H54 (cell line): ENCODE data around the gene KATNB1.

Source experiments
- DNase-seq: peaks from one replicate; pipeline ENCODE4 v3.0.0; 2011; ENCODE audit warnings: low spot score, mixed read lengths; ENCODE audit not compliant: insufficient read length
- FAIRE-seq: peaks from 3 replicates; lab custom pipeline; 2011; peaks lifted over from hg19 to GRCh38; lab: Jason Lieb, UNC
- POLR2A ChIP-seq: IDR thresholded peaks from 2 replicates; pipeline ENCODE4 v1.6.1; 2011; ENCODE audit warnings: low read depth, mild to moderate bottlenecking, low read length

The KATNB1 gene

GRCh38 chr16:57747996-57748395 lies 12.4 kb downstream of the KATNB1 start:
- no peak for TF ChIP-seq POLR2A
- FAIRE-seq (no peak), DNase-seq (no peak)

- FAIRE-seq (no peak), DNase-seq (no peak)
Measured at GRCh38 chr16:57748596-57748995, 13.0 kb downstream of the KATNB1 start.

GRCh38 chr16:57749101-57749692 lies 13.6 kb downstream of the KATNB1 start:
- DNase-seq (no peak), FAIRE-seq (no peak)
- no peak for TF ChIP-seq POLR2A

More at GRCh38 chr16:57748596-57748995, 13.0 kb downstream of the KATNB1 start:
- TF ChIP-seq POLR2A = no peak

DNA sequence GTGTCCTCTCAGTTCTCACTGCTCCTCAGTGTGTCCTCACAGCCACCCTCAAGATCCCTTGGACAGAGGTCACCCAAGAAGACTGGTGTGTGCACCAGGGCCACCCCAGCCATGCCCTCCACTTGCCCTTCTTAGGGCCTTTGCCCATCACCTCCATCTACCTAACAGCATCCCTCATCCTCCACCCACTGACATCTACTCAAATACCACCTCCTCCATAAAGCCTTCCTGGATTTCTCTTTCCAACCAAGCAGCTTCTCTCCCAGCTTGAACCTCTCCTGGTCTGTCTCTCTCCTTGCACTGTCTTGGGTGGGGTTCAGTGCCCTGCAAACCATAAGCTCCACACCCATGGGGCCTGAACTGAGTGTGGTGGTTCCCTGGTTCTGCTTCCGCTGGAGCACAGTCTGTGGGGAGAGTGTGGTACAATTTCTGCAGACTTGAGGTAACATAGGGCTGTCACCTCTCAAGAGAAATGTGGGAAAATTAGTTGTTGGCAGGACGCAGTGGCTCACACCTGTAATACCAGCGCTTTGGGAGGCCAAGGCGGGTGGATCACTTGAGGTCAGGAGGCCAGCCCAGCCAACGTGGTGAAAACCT lies 14.4 kb downstream of the KATNB1 start:
- no peak for TF ChIP-seq POLR2A
- no peak for FAIRE-seq
- DNase-seq = no peak

- no peak for TF ChIP-seq POLR2A
- FAIRE-seq (no peak), DNase-seq (no peak)
Measured at GRCh38 chr16:57750796-57751538, 15.4 kb downstream of the KATNB1 start.

- DNase-seq (no peak), FAIRE-seq (no peak)
- TF ChIP-seq POLR2A = no peak
Measured at GRCh38 chr16:57751539-57752202, 16.1 kb downstream of the KATNB1 start.

- no peak for TF ChIP-seq POLR2A
- FAIRE-seq (no peak), DNase-seq (no peak)
Measured at GRCh38 chr16:57752203-57752580, 16.6 kb downstream of the KATNB1 start.

DNA sequence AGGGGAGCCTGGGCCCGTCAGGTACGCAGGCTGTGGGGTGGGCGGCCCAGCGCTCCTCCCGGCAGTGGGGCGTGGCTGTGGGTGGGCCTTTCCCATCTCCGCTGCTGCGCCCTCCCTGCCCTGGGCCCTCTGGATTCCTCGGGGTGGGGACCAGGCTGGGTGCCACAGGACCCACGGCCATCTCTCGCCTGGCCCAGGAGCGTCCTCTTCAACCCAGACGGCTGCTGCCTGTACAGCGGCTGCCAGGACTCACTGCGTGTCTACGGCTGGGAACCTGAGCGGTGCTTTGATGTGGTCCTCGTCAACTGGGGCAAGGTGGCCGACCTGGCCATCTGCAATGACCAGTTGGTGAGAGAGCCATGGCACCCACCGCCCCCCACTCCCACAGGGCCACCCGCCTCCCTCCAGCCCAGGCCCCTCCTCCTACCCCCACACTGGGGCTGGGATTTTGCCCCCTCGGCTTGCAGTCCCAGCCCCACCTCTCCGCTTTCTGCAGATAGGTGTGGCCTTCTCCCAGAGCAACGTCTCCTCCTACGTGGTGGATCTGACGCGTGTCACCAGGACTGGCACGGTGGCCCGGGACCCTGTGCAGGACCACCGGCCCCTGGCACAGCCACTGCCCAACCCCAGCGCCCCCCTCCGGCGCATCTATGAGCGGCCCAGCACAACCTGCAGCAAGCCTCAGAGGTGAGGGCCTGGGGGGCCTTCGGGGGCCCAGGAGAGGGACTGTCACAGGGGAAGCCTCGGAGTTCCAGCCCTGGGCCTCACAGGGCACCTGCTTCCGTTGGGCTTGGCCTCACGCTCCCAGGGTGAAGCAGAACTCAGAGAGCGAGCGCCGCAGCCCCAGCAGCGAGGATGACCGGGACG lies 17.2 kb downstream of the KATNB1 start:
- TF ChIP-seq POLR2A = no peak
- FAIRE-seq = no peak
- no peak for DNase-seq

DNA sequence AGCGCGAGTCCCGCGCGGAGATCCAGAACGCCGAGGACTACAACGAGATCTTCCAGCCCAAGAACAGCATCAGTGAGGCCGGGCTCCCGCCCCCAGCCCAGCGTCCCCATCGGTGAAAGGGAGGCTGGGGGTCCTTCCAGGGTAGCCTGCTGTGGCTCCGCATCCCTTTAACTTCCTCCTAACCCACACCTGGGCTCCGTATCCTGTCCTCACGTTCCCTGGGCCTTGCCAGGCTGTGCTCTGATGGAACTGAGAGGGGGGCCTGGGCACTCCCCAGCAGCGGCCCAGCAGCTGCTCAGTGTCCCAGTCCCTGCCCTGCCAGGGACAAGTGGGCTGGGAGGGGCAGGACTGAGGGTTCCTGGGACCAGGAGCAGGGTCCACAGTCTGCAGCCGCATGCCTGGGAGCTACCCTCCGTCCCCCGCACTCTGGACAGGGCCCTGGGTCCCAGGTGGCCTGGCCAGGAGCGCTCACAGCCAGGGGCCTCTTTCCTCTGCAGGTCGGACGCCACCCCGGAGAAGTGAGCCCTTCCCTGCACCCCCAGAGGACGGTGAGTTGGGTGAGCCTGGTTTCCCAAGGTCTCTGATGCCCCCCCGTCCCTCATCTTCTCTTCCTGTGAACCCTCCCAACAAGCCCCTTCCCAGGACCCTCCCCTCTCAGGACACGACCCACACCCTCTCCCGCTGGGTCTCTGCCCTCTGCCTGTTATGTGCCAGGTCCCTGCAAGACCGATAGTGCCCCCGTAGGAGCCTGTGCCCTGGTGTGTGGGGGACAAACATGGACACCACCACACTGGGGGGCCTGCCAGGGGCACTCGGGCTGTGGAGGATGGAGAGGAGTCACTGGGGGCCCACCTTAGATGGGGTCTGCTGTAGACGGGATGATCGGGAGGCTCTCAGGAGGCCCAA lies 18.1 kb downstream of the KATNB1 start:
- no peak for TF ChIP-seq POLR2A

GRCh38 chr16:57754354-57755060 lies 18.9 kb downstream of the KATNB1 start:
- no peak for TF ChIP-seq POLR2A
- DNase-seq (no peak), FAIRE-seq (no peak)

More for the DNA sequence above, 18.1 kb downstream of the KATNB1 start:
- DNase-seq (no peak), FAIRE-seq (no peak)

DNA sequence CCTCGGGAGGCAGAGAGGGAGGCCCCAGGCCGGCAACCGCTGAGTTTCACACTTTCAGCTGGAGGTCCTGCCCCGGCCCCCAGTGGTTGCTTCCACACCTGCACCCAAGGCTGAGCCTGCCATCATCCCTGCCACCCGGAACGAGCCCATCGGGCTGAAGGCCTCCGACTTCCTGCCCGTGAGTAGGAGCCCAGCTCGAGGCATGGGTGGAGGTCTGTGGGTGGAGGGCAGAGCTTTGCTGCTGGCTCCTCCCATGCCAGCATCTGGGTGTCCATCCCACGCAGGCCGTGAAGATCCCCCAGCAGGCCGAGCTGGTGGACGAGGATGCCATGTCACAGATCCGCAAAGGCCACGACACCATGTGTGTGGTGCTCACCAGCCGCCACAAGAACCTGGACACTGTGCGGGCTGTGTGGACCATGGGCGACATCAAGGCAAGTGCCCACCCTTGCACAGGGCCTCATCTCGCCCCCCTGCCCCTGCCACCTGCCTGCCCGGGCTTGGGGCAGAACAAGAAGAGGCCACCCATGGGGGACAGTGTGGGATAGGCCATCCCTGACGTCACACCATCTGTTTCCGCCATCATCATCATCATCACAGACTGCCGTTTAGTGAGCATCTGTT lies 19.6 kb downstream of the KATNB1 start:
- FAIRE-seq (no peak), DNase-seq (no peak)
- no peak for TF ChIP-seq POLR2A
